Measurements from ENCODE around the gene ABAT. TPM values are rescaled to one million over a fixed set of nuclear protein-coding genes. Genes with fewer than 3 reads are reported as not detected.

Gene ABAT
- total RNA-seq, 6 experiments from 2014 or later = 0.51 to 1.3 (median 0.59) TPM

DNA sequence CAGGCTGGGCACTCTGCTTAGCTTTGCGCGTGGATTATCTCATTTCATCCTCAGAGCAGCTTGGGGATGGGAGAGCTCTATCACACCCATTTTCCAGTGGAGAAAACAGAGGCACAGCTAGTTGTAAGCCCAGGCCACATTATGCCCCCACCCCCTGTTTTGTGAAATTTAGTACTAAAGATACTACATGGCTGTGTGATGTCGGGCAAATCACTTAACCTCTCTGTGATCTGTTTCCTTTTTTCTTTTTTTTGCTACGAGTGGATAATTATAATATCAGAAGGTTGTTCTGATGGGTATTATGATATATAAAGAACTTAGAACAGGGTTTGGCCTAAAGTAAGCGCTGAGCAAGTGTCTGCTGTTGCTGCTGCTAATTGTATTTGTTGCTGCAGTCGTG, 41.6 kb downstream of the ABAT start:
- H3K4me3 Mint-ChIP-seq = no peak overlapping the region
- H3K27me3 Mint-ChIP-seq (ENCODE audit: insufficient read depth) = peaks cover 13% of the 10 kb centered on the region
- no peaks in the 10 kb centered on the region for H3K36me3 Mint-ChIP-seq (ENCODE audit: low read depth)
- TF ChIP-seq, protein P1, sequence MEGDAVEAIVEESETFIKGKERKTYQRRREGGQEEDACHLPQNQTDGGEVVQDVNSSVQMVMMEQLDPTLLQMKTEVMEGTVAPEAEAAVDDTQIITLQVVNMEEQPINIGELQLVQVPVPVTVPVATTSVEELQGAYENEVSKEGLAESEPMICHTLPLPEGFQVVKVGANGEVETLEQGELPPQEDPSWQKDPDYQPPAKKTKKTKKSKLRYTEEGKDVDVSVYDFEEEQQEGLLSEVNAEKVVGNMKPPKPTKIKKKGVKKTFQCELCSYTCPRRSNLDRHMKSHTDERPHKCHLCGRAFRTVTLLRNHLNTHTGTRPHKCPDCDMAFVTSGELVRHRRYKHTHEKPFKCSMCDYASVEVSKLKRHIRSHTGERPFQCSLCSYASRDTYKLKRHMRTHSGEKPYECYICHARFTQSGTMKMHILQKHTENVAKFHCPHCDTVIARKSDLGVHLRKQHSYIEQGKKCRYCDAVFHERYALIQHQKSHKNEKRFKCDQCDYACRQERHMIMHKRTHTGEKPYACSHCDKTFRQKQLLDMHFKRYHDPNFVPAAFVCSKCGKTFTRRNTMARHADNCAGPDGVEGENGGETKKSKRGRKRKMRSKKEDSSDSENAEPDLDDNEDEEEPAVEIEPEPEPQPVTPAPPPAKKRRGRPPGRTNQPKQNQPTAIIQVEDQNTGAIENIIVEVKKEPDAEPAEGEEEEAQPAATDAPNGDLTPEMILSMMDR (IDR thresholded peaks at IDR 0.05) = no peak
- H3K9me3 Mint-ChIP-seq = peaks cover 9% of the 10 kb centered on the region; the same call in 1 of the 2 replicates
- no peaks in the 10 kb centered on the region for H3K4me1 Mint-ChIP-seq (ENCODE audit: low read depth)
- no peak overlapping the region for H3K27ac Mint-ChIP-seq
- no peak for DNase-seq

DNA sequence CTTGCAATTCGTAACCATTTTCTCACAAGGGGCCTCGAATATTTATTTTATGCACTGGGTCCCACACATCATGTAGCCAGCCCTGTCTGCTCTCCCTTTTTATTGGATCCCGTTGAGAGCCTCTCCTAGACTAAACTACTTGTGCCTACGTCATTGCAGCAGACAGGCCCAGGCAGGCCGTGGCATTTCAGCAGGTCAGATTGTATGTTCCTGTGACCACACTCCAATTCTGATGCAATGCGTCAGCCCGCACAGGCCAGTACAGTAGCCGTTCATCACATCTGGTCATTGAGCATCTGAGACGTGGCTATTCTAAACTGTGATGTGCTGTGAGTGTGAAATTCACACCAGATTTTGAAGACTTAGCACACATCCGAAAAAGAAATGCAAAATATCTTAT, 42.2 kb downstream of the ABAT start:
- no peak for DNase-seq
- Mint-ChIP-seq H3K4me1 (ENCODE audit: low read depth) (no peaks in the 10 kb centered on the region), H3K27me3 (ENCODE audit: insufficient read depth) (peaks cover 13% of the 10 kb centered on the region), H3K9me3 (peaks cover 9% of the 10 kb centered on the region; the same call in 1 of the 2 replicates), H3K36me3 (ENCODE audit: low read depth) (no peaks in the 10 kb centered on the region), H3K27ac (no peak overlapping the region), H3K4me3 (no peak overlapping the region)
- TF ChIP-seq, protein P1 (IDR thresholded peaks at IDR 0.05) = no peak

DNA sequence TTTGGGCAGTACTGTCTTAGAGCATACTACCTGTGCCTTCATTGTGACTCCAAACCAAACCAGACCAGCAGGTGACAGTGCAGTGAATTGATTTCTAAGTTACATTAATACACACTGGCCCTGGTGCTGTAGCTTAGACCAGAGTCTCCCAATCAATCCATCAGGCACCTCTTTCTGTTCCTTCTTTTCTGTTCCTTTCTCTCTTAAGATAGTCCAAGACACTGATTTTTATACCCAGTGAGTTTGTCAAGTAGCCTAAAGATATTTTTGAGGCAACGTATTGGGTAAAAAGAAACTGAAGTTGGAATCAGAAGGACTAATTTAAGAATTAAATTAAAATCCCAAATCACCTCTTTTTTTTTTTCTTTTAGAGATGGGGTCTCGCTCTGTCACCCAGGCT, 43.1 kb downstream of the ABAT start:
- TF ChIP-seq, protein P1 (IDR thresholded peaks at IDR 0.05) = no peak
- DNase-seq = no peak
- Mint-ChIP-seq H3K4me1 (ENCODE audit: low read depth) (no peaks in the 10 kb centered on the region), H3K4me3 (no peak overlapping the region), H3K27me3 (ENCODE audit: insufficient read depth) (peaks cover 16% of the 10 kb centered on the region), H3K27ac (no peak overlapping the region), H3K36me3 (ENCODE audit: low read depth) (no peaks in the 10 kb centered on the region), H3K9me3 (peaks cover 9% of the 10 kb centered on the region; the same call in 1 of the 2 replicates)

DNA sequence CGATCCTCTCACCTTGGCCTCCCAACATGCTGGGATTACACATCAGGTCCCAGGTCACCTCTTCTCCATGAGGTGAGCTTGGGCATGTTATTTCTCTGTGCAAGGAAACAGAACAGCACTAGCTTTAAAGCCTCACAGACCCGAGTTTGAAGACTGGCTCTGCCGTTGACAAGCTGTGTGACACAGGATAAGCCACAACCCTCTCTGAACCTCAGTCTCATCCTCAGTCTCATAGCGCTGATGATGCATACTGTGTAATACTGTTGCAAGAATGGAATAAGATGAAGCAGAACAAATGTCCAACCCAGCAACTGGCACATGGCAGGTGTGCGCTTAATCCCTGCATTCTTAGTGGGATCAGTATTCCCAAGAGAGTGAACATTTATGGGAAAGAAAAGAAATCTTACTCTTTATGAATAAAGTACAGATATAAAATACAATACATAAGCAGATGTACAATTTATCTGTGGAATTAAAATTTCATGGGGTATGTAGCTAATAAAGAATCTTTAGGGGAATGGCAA, 43.5 kb downstream of the ABAT start:
- Mint-ChIP-seq H3K36me3 (ENCODE audit: low read depth) (no peaks in the 10 kb centered on the region), H3K27me3 (ENCODE audit: insufficient read depth) (peaks cover 16% of the 10 kb centered on the region), H3K4me1 (ENCODE audit: low read depth) (no peaks in the 10 kb centered on the region), H3K9me3 (peaks cover 9% of the 10 kb centered on the region; the same call in 1 of the 2 replicates), H3K4me3 (no peak overlapping the region), H3K27ac (no peak overlapping the region)
- TF ChIP-seq, protein P1 (IDR thresholded peaks at IDR 0.05) = no peak
- no peak for DNase-seq

DNA sequence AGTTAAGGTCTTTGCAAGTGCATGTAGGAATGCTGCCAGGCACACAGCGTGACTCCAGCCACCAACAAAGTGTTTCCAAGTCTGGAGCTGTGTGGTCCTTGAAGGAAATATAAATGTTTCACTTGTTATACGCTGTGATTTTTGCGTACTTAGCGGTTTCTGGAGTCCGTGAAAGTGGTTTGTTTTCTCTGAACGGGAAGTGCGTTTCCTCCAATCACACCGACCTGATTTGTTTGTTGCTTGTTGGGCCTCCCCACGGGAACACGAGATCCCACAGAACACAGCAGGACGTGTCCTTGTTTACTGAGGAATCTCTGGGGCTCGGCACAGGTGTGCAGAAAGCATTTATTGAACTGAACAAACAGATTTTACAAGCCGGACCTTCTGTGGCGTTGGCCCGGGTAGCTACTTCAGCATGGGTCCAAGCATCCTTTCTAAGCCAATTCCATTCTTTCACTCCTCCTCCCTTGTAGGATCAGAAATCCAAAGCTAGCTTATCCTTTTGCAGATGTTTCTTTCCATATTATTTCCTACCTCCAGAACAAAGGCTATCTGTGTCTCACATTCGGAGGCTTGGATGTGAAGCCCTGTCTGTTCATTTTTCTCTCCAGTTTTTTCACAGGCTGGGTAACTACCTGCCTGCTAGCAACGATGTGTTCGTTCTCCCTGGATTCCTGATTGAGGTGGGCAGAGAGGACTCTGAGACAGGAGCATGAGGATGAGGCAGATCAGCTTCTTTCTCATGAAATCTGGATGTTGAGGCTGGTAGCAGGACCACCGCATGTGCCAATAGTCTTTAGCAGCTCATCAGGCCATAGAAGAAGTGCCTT, 44.6 kb downstream of the ABAT start:
- Mint-ChIP-seq H3K4me3 (no peak overlapping the region), H3K27ac (no peak overlapping the region)

More for the DNA sequence above, 44.6 kb downstream of the ABAT start:
- no peak for DNase-seq
- TF ChIP-seq, protein P1 (IDR thresholded peaks at IDR 0.05) = no peak
- Mint-ChIP-seq H3K36me3 (ENCODE audit: low read depth) (no peaks in the 10 kb centered on the region), H3K9me3 (peaks cover 9% of the 10 kb centered on the region; the same call in 1 of the 2 replicates), H3K27me3 (ENCODE audit: insufficient read depth) (peaks cover 16% of the 10 kb centered on the region), H3K4me1 (ENCODE audit: low read depth) (no peaks in the 10 kb centered on the region)
